Astrocyte (in vitro differentiated cells and primary cell): ENCODE results near the gene THSD8. TPM values are rescaled to one million over a fixed set of nuclear protein-coding genes. Genes with fewer than 3 reads are reported as not detected.

ENCODE experiments used
- DNase-seq: peaks from one replicate; pipeline ENCODE4 v3.0.0-alpha.2; 2010; ENCODE audit warnings: low read depth
- FAIRE-seq: peaks from 2 replicates; lab custom pipeline; 2011; peaks lifted over from hg19 to GRCh38; lab: Jason Lieb, UNC
- H2AFZ ChIP-seq: 2 replicates; pipeline ENCODE4 v1.6.0; 2012; ENCODE audit warnings: low read depth, low read length, inconsistent platforms
- H3K27ac ChIP-seq: 2 replicates; pipeline ENCODE4 v1.5.1; 2011; ENCODE audit warnings: low read depth, low read length, inconsistent platforms
- H3K27me3 ChIP-seq: 2 replicates; pipeline ENCODE4 v1.6.0; 2011; ENCODE audit warnings: low read length, inconsistent platforms; ENCODE audit not compliant: insufficient read depth
- H3K36me3 ChIP-seq: 2 replicates; pipeline ENCODE4 v1.5.1; 2011; ENCODE audit warnings: low read length, inconsistent platforms; ENCODE audit not compliant: insufficient read depth
- H3K4me1 ChIP-seq: 2 replicates; pipeline ENCODE4 v1.5.1; 2011; ENCODE audit warnings: low read length, inconsistent platforms; ENCODE audit not compliant: insufficient read depth
- H3K4me2 ChIP-seq: 2 replicates; pipeline ENCODE4 v1.6.0; 2012; ENCODE audit warnings: low read length, inconsistent platforms
- H3K4me3 ChIP-seq: 2 replicates; pipeline ENCODE4 v1.5.1; 2011; ENCODE audit warnings: low read depth, mild to moderate bottlenecking, low read length, inconsistent platforms; ENCODE audit not compliant: insufficient read depth
- H3K79me2 ChIP-seq: 2 replicates; pipeline ENCODE4 v1.6.0; 2012; ENCODE audit warnings: mild to moderate bottlenecking, low read length, inconsistent platforms; ENCODE audit not compliant: insufficient read depth
- H3K9ac ChIP-seq: 2 replicates; pipeline ENCODE4 v1.6.0; 2012; ENCODE audit warnings: mild to moderate bottlenecking, low read length, inconsistent platforms
- H3K9me3 ChIP-seq: 2 replicates; pipeline ENCODE4 v1.5.1; 2012; ENCODE audit warnings: low read depth, mild to moderate bottlenecking, low read length, inconsistent platforms; ENCODE audit not compliant: insufficient read depth
- H4K20me1 ChIP-seq: 2 replicates; pipeline ENCODE4 v1.6.0; 2012; ENCODE audit warnings: low read length, inconsistent platforms; ENCODE audit not compliant: insufficient read depth
- H3K27ac Mint-ChIP-seq: one replicate; pipeline ENCODE4 v1.8.0; 2021; ENCODE audit warnings: mild to moderate bottlenecking, mixed read lengths; ENCODE audit not compliant: unreplicated experiment
- H3K27me3 Mint-ChIP-seq: one replicate; pipeline ENCODE4 v1.8.0; 2021; ENCODE audit warnings: low read depth, mixed read lengths; ENCODE audit not compliant: unreplicated experiment
- H3K36me3 Mint-ChIP-seq: one replicate; pipeline ENCODE4 v1.8.0; 2021; ENCODE audit warnings: low read depth, mixed read lengths; ENCODE audit not compliant: unreplicated experiment
- H3K4me1 Mint-ChIP-seq: one replicate; pipeline ENCODE4 v1.8.0; 2021; ENCODE audit warnings: low read depth, mixed read lengths; ENCODE audit not compliant: unreplicated experiment
- H3K4me3 Mint-ChIP-seq: one replicate; pipeline ENCODE4 v1.8.0; 2021; ENCODE audit warnings: mild to moderate bottlenecking, moderate library complexity, mixed read lengths; ENCODE audit not compliant: unreplicated experiment
- H3K9me3 Mint-ChIP-seq: one replicate; pipeline ENCODE4 v1.8.0; 2021; ENCODE audit warnings: mild to moderate bottlenecking, mixed read lengths; ENCODE audit not compliant: unreplicated experiment
- CTCF ChIP-seq: IDR thresholded peaks from 2 replicates; pipeline ENCODE4 v1.5.1; 2011; ENCODE audit warnings: low read depth, mild to moderate bottlenecking, inconsistent platforms, low read length, moderate library complexity; ENCODE audit not compliant: insufficient read depth
- EZH2 ChIP-seq: IDR thresholded peaks from 2 replicates; pipeline ENCODE4 v1.6.1; 2012; ENCODE audit warnings: mild to moderate bottlenecking, low read length, inconsistent platforms; ENCODE audit not compliant: insufficient read depth
- total RNA-seq: library from RNA; stranded (reverse); gene quantifications from 2 replicates; pipeline ENCODE4 v1.2.1, GENCODE V29; 2021

THSD8 gene
- total RNA-seq, 1 donor from 2014 or later = 3.6 TPM

- TF ChIP-seq CTCF (no peak), EZH2 (no peak)
- H3K36me3 ChIP-seq = no peaks in the 10 kb centered on the region
- peak overlapping the region; percentile 85 for H3K9ac ChIP-seq
- H3K4me2 ChIP-seq = peak overlapping the region; percentile 95
- Mint-ChIP-seq H3K4me3 (peak overlapping the region; percentile 72), H3K27ac (no peak overlapping the region), H3K4me1 (no peaks in the 10 kb centered on the region), H3K27me3 (peaks cover 7% of the 10 kb centered on the region), H3K9me3 (no peaks in the 10 kb centered on the region), H3K36me3 (peaks cover 2% of the 10 kb centered on the region)
- H3K4me1 ChIP-seq = peaks cover 32% of the 10 kb centered on the region
- H3K9me3 ChIP-seq = no peaks in the 10 kb centered on the region
- peak overlapping the region; percentile 82 for H3K4me3 ChIP-seq
- H3K79me2 ChIP-seq = peaks cover 20% of the 10 kb centered on the region
- peaks cover 11% of the 10 kb centered on the region for H4K20me1 ChIP-seq
- no peaks in the 10 kb centered on the region for H3K27me3 ChIP-seq
- no peak for FAIRE-seq
- H3K27ac ChIP-seq = no peak overlapping the region
- peak overlapping the region; percentile 91 for H2AFZ ChIP-seq
- DNase-seq = no peak
These were observed 618 bp downstream of the THSD8 start for GRCh38 chr19:12802267-12803106.

GRCh38 chr19:12804051-12804450 is 2.2 kb downstream of the THSD8 start:
- peaks cover 32% of the 10 kb centered on the region for H3K4me1 ChIP-seq
- DNase-seq = no peak
- H2AFZ ChIP-seq = no peak overlapping the region
- no peak for FAIRE-seq
- H4K20me1 ChIP-seq = peaks cover 11% of the 10 kb centered on the region
- no peaks in the 10 kb centered on the region for H3K9me3 Mint-ChIP-seq
- H3K4me3 ChIP-seq = no peak overlapping the region
- peak overlapping the region; percentile 58 for H3K27ac Mint-ChIP-seq
- peaks cover 20% of the 10 kb centered on the region for H3K79me2 ChIP-seq
- H3K27ac ChIP-seq = no peak overlapping the region
- no peaks in the 10 kb centered on the region for H3K36me3 ChIP-seq
- TF ChIP-seq EZH2 (no peak), CTCF (no peak)
- no peaks in the 10 kb centered on the region for H3K4me1 Mint-ChIP-seq
- no peaks in the 10 kb centered on the region for H3K36me3 Mint-ChIP-seq
- no peak overlapping the region for H3K4me2 ChIP-seq
- H3K27me3 Mint-ChIP-seq = peaks cover 7% of the 10 kb centered on the region
- H3K4me3 Mint-ChIP-seq = no peak overlapping the region
- H3K9me3 ChIP-seq = no peaks in the 10 kb centered on the region
- no peaks in the 10 kb centered on the region for H3K27me3 ChIP-seq
- H3K9ac ChIP-seq = no peak overlapping the region
